Ishikawa (cell line): ENCODE data around the gene RABGAP1L.

Source experiments
- EP300 ChIP-seq: IDR thresholded peaks from 2 replicates; pipeline ENCODE4 v1.6.1; 2012; ENCODE audit warnings: borderline replicate concordance
- MAX ChIP-seq: IDR thresholded peaks from 2 replicates; pipeline ENCODE4 v1.6.1; 2012
- REST ChIP-seq: IDR thresholded peaks from 2 replicates; pipeline ENCODE4 v1.6.1; 2012; ENCODE audit warnings: low read depth, mild to moderate bottlenecking
- TAF1 ChIP-seq: IDR thresholded peaks from 2 replicates; pipeline ENCODE4 v1.6.1; 2012; ENCODE audit warnings: low read depth, mild to moderate bottlenecking
- YY1 ChIP-seq: IDR thresholded peaks from 2 replicates; pipeline ENCODE4 v1.6.1; 2012; ENCODE audit warnings: low read depth

- TF ChIP-seq YY1 (no peak), TAF1 (no peak), MAX (no peak), EP300 (no peak), REST (no peak)
Observed at GRCh38 chr1:174825806-174826205, 666.5 kb downstream of the RABGAP1L start.
